GOT3 (cell line): Measurements from ENCODE around the gene BMP6.

Experiments
- DNase-seq: peaks from one replicate; lab custom pipeline; 2025; ENCODE audit warnings: mixed read lengths; lab: John Stamatoyannopoulos, UW

The BMP6 gene

GRCh38 chr6:7828124-7828523 is 102.2 kb downstream of the BMP6 start:
- no peak for DNase-seq

GRCh38 chr6:7832904-7833750 is 107.2 kb downstream of the BMP6 start:
- DNase-seq = no peak

- no peak for DNase-seq
These were observed 107.8 kb downstream of the BMP6 start for GRCh38 chr6:7833751-7834070.

GRCh38 chr6:7836371-7837026 is 110.6 kb downstream of the BMP6 start:
- no peak for DNase-seq

- no peak for DNase-seq
These were observed 116.0 kb downstream of the BMP6 start for GRCh38 chr6:7841781-7842468.

GRCh38 chr6:7846966-7847818 is 121.3 kb downstream of the BMP6 start:
- DNase-seq = no peak

GRCh38 chr6:7848229-7848628 is 122.3 kb downstream of the BMP6 start:
- DNase-seq = no peak

- DNase-seq = no peak
These were observed 125.9 kb downstream of the BMP6 start for GRCh38 chr6:7851780-7852179.

GRCh38 chr6:7859591-7859990 is 133.7 kb downstream of the BMP6 start:
- no peak for DNase-seq

- DNase-seq = no peak
These were observed 139.9 kb downstream of the BMP6 start for GRCh38 chr6:7865781-7866180.

GRCh38 chr6:7866526-7866925 is 140.6 kb downstream of the BMP6 start:
- no peak for DNase-seq

GRCh38 chr6:7868926-7869325 is 143.0 kb downstream of the BMP6 start:
- no peak for DNase-seq

- no peak for DNase-seq
These were observed 152.6 kb downstream of the BMP6 start for GRCh38 chr6:7878401-7878964.

GRCh38 chr6:7879043-7879442 is 153.1 kb downstream of the BMP6 start:
- no peak for DNase-seq

- DNase-seq = no peak
These were observed 153.7 kb downstream of the BMP6 start for GRCh38 chr6:7879579-7879978.

- DNase-seq = no peak
These were observed 154.2 kb downstream of the BMP6 start for GRCh38 chr6:7879980-7880717.

GRCh38 chr6:7880718-7881107 is 154.8 kb downstream of the BMP6 start:
- no peak for DNase-seq

GRCh38 chr6:7881765-7882500 is 156.0 kb downstream of the BMP6 start:
- no peak for DNase-seq

GRCh38 chr6:7882505-7883257 is 156.8 kb downstream of the BMP6 start:
- DNase-seq = no peak

- DNase-seq = no peak
These were observed 157.5 kb downstream of the BMP6 start for GRCh38 chr6:7883381-7883780.
